Vagina (tissue), 2 donors: Measurements from ENCODE around the gene SGTA.

Source experiments
- POLR2A ChIP-seq, 2 donors: fragments of 450-650 bp; IDR thresholded peaks; one replicate each; pipeline ENCODE4 v1.6.1; 2017; ENCODE audit warnings: antibody characterized with exemption in 2 of 2, mild to moderate bottlenecking in 2 of 2, moderate library complexity in 2 of 2
- POLR2AphosphoS5 ChIP-seq, 2 donors: sonication (generic); formaldehyde crosslinking; IDR thresholded peaks; one replicate each; pipeline ENCODE4 v1.9.0; 2017; ENCODE audit warnings: antibody characterized with exemption in 2 of 2, mild to moderate bottlenecking in 2 of 2, low read depth in 1 of 2; ENCODE audit not compliant: insufficient read depth in 1 of 2

DNA sequence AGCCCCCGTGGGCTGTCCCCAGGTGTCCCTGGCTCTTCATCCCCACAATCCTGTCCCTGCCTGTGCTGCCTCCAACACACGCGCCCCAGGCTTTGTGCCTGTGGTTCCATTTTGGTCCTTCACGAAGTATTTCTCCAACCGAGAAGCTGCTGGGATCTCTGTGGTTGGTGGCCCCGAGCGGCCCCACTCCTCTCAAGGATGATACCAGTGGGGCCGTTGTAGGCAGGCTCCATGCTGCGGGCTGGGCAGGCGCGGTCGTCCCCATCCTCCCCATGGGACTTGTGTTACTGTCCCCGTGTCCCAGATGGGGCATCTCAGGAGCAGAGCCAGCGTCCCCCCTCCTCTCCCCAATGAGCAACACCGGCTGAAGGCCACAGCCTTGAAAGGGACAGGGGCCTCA lies 32.9 kb upstream of the SGTA start:
- no peak for TF ChIP-seq POLR2AphosphoS5 (IDR thresholded peaks at IDR 0.05; ENCODE audit: insufficient read depth in 1 of 2, low read depth in 1 of 2)
- TF ChIP-seq POLR2A (IDR thresholded peaks at IDR 0.05): no peak
